C4-2B (cell line): ENCODE measurements around the gene ARHGEF28.

Experiments
- ZFX ChIP-seq: fragments of 450-650 bp; IDR thresholded peaks from 2 replicates; pipeline ENCODE4 v1.6.1; 2017
- TF ChIP-seq, protein P1 (sequence below): fragments of 450-650 bp; conservative IDR thresholded peaks from 2 replicates; pipeline ENCODE4 v1.5.1; 2017; ENCODE audit warnings: mild to moderate bottlenecking

DNA sequence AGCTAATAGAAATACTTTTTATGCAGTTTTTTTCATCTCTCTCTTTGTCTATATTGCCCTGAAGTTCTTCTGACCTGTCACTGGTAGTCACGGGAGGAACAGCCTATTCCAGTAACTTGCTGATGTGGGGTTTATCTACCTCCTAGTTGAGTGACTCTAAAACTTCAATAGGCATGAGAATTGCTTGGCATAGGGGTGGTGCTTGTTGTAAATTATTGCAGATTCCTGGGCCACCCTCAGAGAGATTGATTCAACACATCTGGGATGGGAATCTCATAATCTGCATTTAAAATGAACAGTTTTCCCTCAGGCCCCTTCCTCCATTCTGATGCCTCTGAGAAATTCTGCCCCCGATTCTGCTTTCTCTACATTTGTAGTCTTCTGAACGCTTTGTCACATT, 184.4 kb downstream of the ARHGEF28 start:
- TF ChIP-seq, protein P1, sequence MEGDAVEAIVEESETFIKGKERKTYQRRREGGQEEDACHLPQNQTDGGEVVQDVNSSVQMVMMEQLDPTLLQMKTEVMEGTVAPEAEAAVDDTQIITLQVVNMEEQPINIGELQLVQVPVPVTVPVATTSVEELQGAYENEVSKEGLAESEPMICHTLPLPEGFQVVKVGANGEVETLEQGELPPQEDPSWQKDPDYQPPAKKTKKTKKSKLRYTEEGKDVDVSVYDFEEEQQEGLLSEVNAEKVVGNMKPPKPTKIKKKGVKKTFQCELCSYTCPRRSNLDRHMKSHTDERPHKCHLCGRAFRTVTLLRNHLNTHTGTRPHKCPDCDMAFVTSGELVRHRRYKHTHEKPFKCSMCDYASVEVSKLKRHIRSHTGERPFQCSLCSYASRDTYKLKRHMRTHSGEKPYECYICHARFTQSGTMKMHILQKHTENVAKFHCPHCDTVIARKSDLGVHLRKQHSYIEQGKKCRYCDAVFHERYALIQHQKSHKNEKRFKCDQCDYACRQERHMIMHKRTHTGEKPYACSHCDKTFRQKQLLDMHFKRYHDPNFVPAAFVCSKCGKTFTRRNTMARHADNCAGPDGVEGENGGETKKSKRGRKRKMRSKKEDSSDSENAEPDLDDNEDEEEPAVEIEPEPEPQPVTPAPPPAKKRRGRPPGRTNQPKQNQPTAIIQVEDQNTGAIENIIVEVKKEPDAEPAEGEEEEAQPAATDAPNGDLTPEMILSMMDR: no peak
- no peak for TF ChIP-seq ZFX
